K562 (cell line): ENCODE data around the gene NMRK2. TPM values are rescaled to one million over a fixed set of nuclear protein-coding genes. Genes with fewer than 3 reads are reported as not detected.
A peak's percentile ranks its signal among the peaks of the same experiment; 100 is the strongest.
"Not testable (repeated sequence)": the region's sequence is repeated elsewhere in the genome, so short reads cannot be mapped to it uniquely, and the experiment has no call there.

Source experiments
- ATAC-seq: fragments of 200-7000 bp; cut with Tn5 transposase; 3 replicates; pipeline ENCODE4 v1.9.1; 2020; ENCODE audit warnings: moderate library complexity
- BruUV-seq: library from RNA; stranded (reverse); fragments of 400-500 nt; replicated peaks from 2 replicates; lab custom pipeline; 2021; lab: Mats Ljungman, UMichigan
- CTCF ChIA-PET: fragments of 300-600 bp; formaldehyde crosslinking; extraction: SDS; loops from one replicate; lab custom pipeline; 2021; ENCODE audit warnings: low intra/inter-chr PET ratio; lab: Yijun Ruan, JAX
- POLR2A ChIA-PET: fragments of 300-600, 350-650 bp; sonication (Branson Sonifier 250); formaldehyde crosslinking; extraction: SDS; loops from one replicate; lab custom pipeline; 2021; ENCODE audit warnings: antibody characterized with exemption, inconsistent platforms; lab: Yijun Ruan, JAX
- DNase-seq, 4 experiments: peaks; one replicate each; pipeline versions ENCODE4 v3.0.0 to v3.0.0-alpha.2; 2011 to 2018; ENCODE audit warnings: low spot score in 3 of 4, mixed read lengths in 3 of 4; ENCODE audit errors: extremely low read depth in 1 of 4
- FAIRE-seq: peaks from 2 replicates; lab custom pipeline; 2011; peaks lifted over from hg19 to GRCh38; lab: Jason Lieb, UNC
- H2AFZ ChIP-seq: 2 replicates; pipeline ENCODE4 v1.6.0; 2011; ENCODE audit warnings: low read depth, low read length, control low read depth, inconsistent platforms
- H3K27ac ChIP-seq: fragments of 200-600 bp; 3 replicates; pipeline ENCODE4 v1.8.0; 2011; ENCODE audit warnings: low read depth, mild to moderate bottlenecking, control low read depth, inconsistent platforms, low read length, moderate library complexity, mixed read lengths; ENCODE audit errors: extremely low read depth
- H3K27me3 ChIP-seq, 2 experiments: fragments of 300-600 bp in 1 of 2; 2 replicates in 1 of 2; 3 replicates in 1 of 2; pipeline versions ENCODE4 v1.6.0 to v1.8.0; 2011; ENCODE audit warnings: inconsistent platforms in 2 of 2, low read length in 2 of 2, mild to moderate bottlenecking in 1 of 2, mixed read lengths in 1 of 2, moderate library complexity in 1 of 2; ENCODE audit not compliant: control insufficient read depth in 2 of 2, insufficient read depth in 2 of 2
- H3K36me3 ChIP-seq: fragments of 300-600 bp; 3 replicates; pipeline ENCODE4 v1.8.0; 2011; ENCODE audit warnings: mild to moderate bottlenecking, low read length, inconsistent platforms; ENCODE audit not compliant: control insufficient read depth, insufficient read depth
- H3K4me1 ChIP-seq, 2 experiments: fragments of 200-600 bp in 1 of 2; replicated peaks in 1 of 2; 2 replicates in 1 of 2; 3 replicates in 1 of 2; pipeline versions ENCODE4 v1.5.1 to v1.8.0; 2011; ENCODE audit warnings: inconsistent platforms in 2 of 2, low read length in 2 of 2, mild to moderate bottlenecking in 1 of 2, mixed read lengths in 1 of 2, moderate library complexity in 1 of 2; ENCODE audit not compliant: control insufficient read depth in 2 of 2, insufficient read depth in 2 of 2
- H3K4me2 ChIP-seq: 2 replicates; pipeline ENCODE4 v1.6.1; 2011; ENCODE audit warnings: low read length, control low read depth, inconsistent platforms, mixed read lengths; ENCODE audit not compliant: insufficient read depth
- H3K4me3 ChIP-seq: fragments of 200-600 bp; sonication (generic), shearing (Covaris generic); 2 replicates; pipeline ENCODE4 v1.5.1; 2016; ENCODE audit warnings: control low read depth, inconsistent platforms
- H3K79me2 ChIP-seq: fragments of 200-600 bp; 3 replicates; pipeline ENCODE4 v1.8.0; 2011; ENCODE audit warnings: low read length, inconsistent platforms; ENCODE audit not compliant: control insufficient read depth, insufficient read depth
- H3K9ac ChIP-seq, 2 experiments: 2 replicates each; pipeline versions ENCODE4 v1.6.0 to v1.6.1; 2011; ENCODE audit warnings: low read depth in 2 of 2, low read length in 2 of 2, control low read depth in 1 of 2, inconsistent platforms in 1 of 2, mild to moderate bottlenecking in 1 of 2, mixed read lengths in 1 of 2; ENCODE audit not compliant: insufficient read depth in 1 of 2
- H3K9me1 ChIP-seq: one replicate; pipeline ENCODE4 v1.6.0; 2011; ENCODE audit warnings: inconsistent platforms, mild to moderate bottlenecking, low read length, moderate library complexity; ENCODE audit not compliant: control insufficient read depth, insufficient read depth
- H3K9me3 ChIP-seq: replicated peaks from 2 replicates; pipeline ENCODE4 v1.5.1; 2011; ENCODE audit warnings: low read depth, low read length, inconsistent platforms; ENCODE audit not compliant: control insufficient read depth, insufficient read depth
- H4K20me1 ChIP-seq: replicated peaks from 2 replicates; pipeline ENCODE4 v1.6.1; 2011; ENCODE audit warnings: low read length, inconsistent platforms, mixed read lengths; ENCODE audit not compliant: control insufficient read depth, insufficient read depth
- RBM25 ChIP-seq: fragments of 200-400 bp; formaldehyde crosslinking; IDR thresholded peaks from 2 replicates; pipeline ENCODE4 v1.6.1; 2018; ENCODE audit warnings: low read length, low read depth, moderate library complexity; ENCODE audit not compliant: severe bottlenecking
- ZBTB34 ChIP-seq: fragments of 250-450 bp; sonication (Bioruptor Pico); IDR thresholded peaks from 2 replicates; pipeline ENCODE4 v1.8.0; 2021; ENCODE audit warnings: mild to moderate bottlenecking, moderate library complexity
- ZFP36 ChIP-seq: fragments of 150-350 bp; IDR thresholded peaks from 2 replicates; pipeline ENCODE4 v1.6.1; 2018; ENCODE audit warnings: low read length, low read depth; ENCODE audit not compliant: partially characterized antibody
- ZNF121 ChIP-seq: sonication (generic); formaldehyde crosslinking; conservative IDR thresholded peaks from 2 replicates; pipeline ENCODE4 v1.8.0; 2022; ENCODE audit warnings: missing genetic modification reagents
- WGBS: fragments of 100-300 bp; shearing (Covaris generic); methylation state at CpG from one replicate; pipeline ENCODE4 v1.1.6; 2016; ENCODE audit warnings: low coverage, mixed read lengths; ENCODE audit not compliant: insufficient coverage; ENCODE audit errors: missing lambda C conversion rate; 5-methylcytosine and 5-hydroxymethylcytosine counted together
- in situ Hi-C: fragments of 300-500 bp; cut with MboI; formaldehyde crosslinking; loops from 4 replicates; pipeline ENCODE4 v1.15.0; 2018; ENCODE audit warnings: inconsistent platforms, mixed read lengths
- intact Hi-C: fragments of 100-400 bp; cut with micrococcal nuclease; formaldehyde crosslinking; loops from 2 replicates; pipeline ENCODE4 v1.14.2; 2022
- polyA plus RNA-seq, 8 experiments: library from polyadenylated mRNA; depleted of rRNA in 4 of 8; stranded (reverse) in 5 of 8; unstranded in 3 of 8; fragments of >200 nt; fragmentation: Nextera tagmentation in 2 of 8; fragmentation: Illumina TruSeq in 1 of 8; extraction: Ambion mirVana in 2 of 8; extraction: Trizol in 1 of 8; gene quantifications; 2 replicates each; pipeline versions ENCODE4 v1.2.1 to v1.2.3, GENCODE V29; 2011 to 2014; ENCODE audit warnings: inconsistent platforms in 1 of 8, missing spikeins in 1 of 8
- total RNA-seq, 7 experiments: library from RNA; depleted of rRNA in 6 of 7; stranded (reverse); fragments of >200 nt in 6 of 7; fragmentation: Illumina TruSeq in 2 of 7; extraction: Trizol in 2 of 7; gene quantifications; 2 replicates each; pipeline versions ENCODE4 v1.2.1 to v1.2.3, GENCODE V29; 2011 to 2021; ENCODE audit warnings: low replicate concordance in 1 of 7

NMRK2 gene
- total and polyA plus RNA-seq, 9 of the 15 experiments (the other 6 are each of a cell fraction or from before 2014, with no cell fraction given): not detected

GRCh38 chr19:3894959-3895358 is 37.9 kb upstream of the NMRK2 start:
- BruUV-seq, H3K9ac ChIP-seq, H3K9me3 ChIP-seq, H3K4me2 ChIP-seq, DNase-seq, H3K4me3 ChIP-seq, H3K9me1 ChIP-seq, CTCF ChIA-PET, H4K20me1 ChIP-seq, FAIRE-seq, intact Hi-C loops, H3K4me1 ChIP-seq, ATAC-seq, in situ Hi-C loops, H3K27ac ChIP-seq, H3K36me3 ChIP-seq, H3K79me2 ChIP-seq, H2AFZ ChIP-seq: not testable (repeated sequence)
- peaks cover 6 to 42% of the 10 kb centered on the region in 2 experiments; a peak in 3 of 5 replicates for H3K27me3 ChIP-seq
- WGBS: 3% methylated on average over 5 of the region's 5 CpGs
- TF ChIP-seq ZFP36 (peak; percentile 8), ZNF121 (CRISPR knock-in tag) (0 out of 2 replicates have a peak, but pooled peaks have one; percentile 1)
- POLR2A ChIA-PET: interaction anchor here (1.3 kb wide), 1 partner anchor 89 kb away, joined by 4 read pairs; no protein-coding TSS in a partner anchor

GRCh38 chr19:3895788-3896187 is 37.1 kb upstream of the NMRK2 start:
- intact Hi-C loops: no loop called here
- ChIA-PET POLR2A (interaction anchor here (0.9 kb wide), 1 partner anchor 139 kb away, joined by 6 read pairs; no protein-coding TSS in a partner anchor), CTCF (no interaction called here)
- Histone ChIP-seq H3K27ac (no peak overlapping the region), H3K4me1 (peaks cover 0 to under 1% of the 10 kb centered on the region in 2 experiments; a peak in 1 of 5 replicates), H3K9me3 (no peaks in the 10 kb centered on the region; the same call in none of the 2 replicates), H4K20me1 (no peaks in the 10 kb centered on the region), H3K9me1 (no peaks in the 10 kb centered on the region), H3K79me2 (no peaks in the 10 kb centered on the region), H3K36me3 (no peaks in the 10 kb centered on the region), H3K27me3 (peaks cover 6 to 42% of the 10 kb centered on the region in 2 experiments; a peak in 3 of 5 replicates), H2AFZ (no peak overlapping the region), H3K4me3 (no peak overlapping the region), H3K9ac (no peak overlapping the region), H3K4me2 (no peak overlapping the region)
- FAIRE-seq: no peak
- ATAC-seq: no peak
- in situ Hi-C loops: no loop called here
- TF ChIP-seq RBM25 (peak; percentile 32), ZBTB34 (CRISPR knock-in tag) (no peak), ZNF121 (CRISPR knock-in tag) (peak; percentile 96)
- 3% methylated on average over 5 of the region's 5 CpGs for WGBS
- BruUV-seq: no TSS peak
- no peak for DNase-seq
